NT2/D1 (cell line): ENCODE results near the gene KDM2A.

Experiments
- DNase-seq: peaks from one replicate; pipeline ENCODE4 v3.0.0-alpha.2; 2011; ENCODE audit warnings: low read depth, low spot score
- H3K27me3 ChIP-seq: 2 replicates; pipeline ENCODE4 v1.6.0; 2011; ENCODE audit warnings: mild to moderate bottlenecking; ENCODE audit not compliant: insufficient read length, insufficient read depth
- H3K36me3 ChIP-seq: 2 replicates; pipeline ENCODE4 v1.6.1; 2011; ENCODE audit warnings: mild to moderate bottlenecking, low read length, mixed read lengths; ENCODE audit not compliant: insufficient read depth, insufficient read length
- H3K4me1 ChIP-seq: 2 replicates; pipeline ENCODE4 v1.5.1; 2011; ENCODE audit not compliant: insufficient read depth, insufficient read length
- H3K4me3 ChIP-seq: 2 replicates; pipeline ENCODE4 v1.5.1; 2011; ENCODE audit warnings: low read depth; ENCODE audit not compliant: insufficient read length
- H3K9ac ChIP-seq: 2 replicates; pipeline ENCODE4 v1.6.0; 2011; ENCODE audit warnings: low read depth; ENCODE audit not compliant: insufficient read length
- H3K9me3 ChIP-seq: 2 replicates; pipeline ENCODE4 v1.5.1; 2011; ENCODE audit warnings: mild to moderate bottlenecking, low read length; ENCODE audit not compliant: insufficient read depth
- SUZ12 ChIP-seq: IDR thresholded peaks from 2 replicates; pipeline ENCODE4 v1.6.1; 2011; ENCODE audit not compliant: insufficient read length, insufficient read depth; ENCODE audit errors: extremely low read depth
- YY1 ChIP-seq: IDR thresholded peaks from 2 replicates; pipeline ENCODE4 v1.6.1; 2011; ENCODE audit not compliant: insufficient read length, insufficient read depth
- ZNF274 ChIP-seq: IDR thresholded peaks from 2 replicates; pipeline ENCODE4 v1.6.1; 2011; ENCODE audit warnings: mild to moderate bottlenecking, low read depth, low read length

The KDM2A gene

GRCh38 chr11:67251841-67252240, 132.8 kb downstream of the KDM2A start:
- Histone ChIP-seq H3K9me3 (no peaks in the 10 kb centered on the region), H3K4me3 (no peak overlapping the region), H3K9ac (no peak overlapping the region), H3K4me1 (no peaks in the 10 kb centered on the region), H3K27me3 (no peaks in the 10 kb centered on the region), H3K36me3 (peaks cover 99% of the 10 kb centered on the region)
- TF ChIP-seq SUZ12, result no peak
- no peak for TF ChIP-seq YY1
- DNase-seq, result no peak

GRCh38 chr11:67252831-67253239, 133.8 kb downstream of the KDM2A start:
- Histone ChIP-seq H3K4me3 (no peak overlapping the region), H3K27me3 (no peaks in the 10 kb centered on the region), H3K4me1 (no peaks in the 10 kb centered on the region), H3K9me3 (no peaks in the 10 kb centered on the region), H3K36me3 (peaks cover 100% of the 10 kb centered on the region), H3K9ac (no peak overlapping the region)
- TF ChIP-seq YY1 (no peak), ZNF274 (no peak), SUZ12 (no peak)
- DNase-seq, result no peak

- Histone ChIP-seq H3K4me3 (no peak overlapping the region), H3K9ac (no peak overlapping the region), H3K36me3 (peaks cover 89% of the 10 kb centered on the region), H3K4me1 (no peaks in the 10 kb centered on the region), H3K27me3 (no peaks in the 10 kb centered on the region), H3K9me3 (no peaks in the 10 kb centered on the region)
- TF ChIP-seq ZNF274 (no peak), SUZ12 (no peak), YY1 (no peak)
- no peak for DNase-seq
Measured at GRCh38 chr11:67253872-67254624, 135.0 kb downstream of the KDM2A start.

- no peak for DNase-seq
- Histone ChIP-seq H3K9ac (no peak overlapping the region), H3K36me3 (peaks cover 82% of the 10 kb centered on the region), H3K4me3 (no peak overlapping the region), H3K27me3 (no peaks in the 10 kb centered on the region), H3K4me1 (no peaks in the 10 kb centered on the region), H3K9me3 (no peaks in the 10 kb centered on the region)
- TF ChIP-seq ZNF274 (no peak), YY1 (no peak), SUZ12 (no peak)
Measured at GRCh38 chr11:67254798-67255197, 135.7 kb downstream of the KDM2A start.

GRCh38 chr11:67255353-67255752, 136.3 kb downstream of the KDM2A start:
- Histone ChIP-seq H3K36me3 (peaks cover 76% of the 10 kb centered on the region), H3K9ac (no peak overlapping the region), H3K27me3 (no peaks in the 10 kb centered on the region), H3K9me3 (no peaks in the 10 kb centered on the region), H3K4me3 (no peak overlapping the region), H3K4me1 (no peaks in the 10 kb centered on the region)
- DNase-seq, result no peak
- TF ChIP-seq SUZ12, result no peak
- no peak for TF ChIP-seq YY1
- TF ChIP-seq ZNF274, result no peak

- Histone ChIP-seq H3K27me3 (no peaks in the 10 kb centered on the region), H3K4me3 (no peak overlapping the region), H3K9ac (no peak overlapping the region), H3K4me1 (no peaks in the 10 kb centered on the region), H3K36me3 (peaks cover 71% of the 10 kb centered on the region), H3K9me3 (no peaks in the 10 kb centered on the region)
- DNase-seq, result no peak
- TF ChIP-seq YY1, result no peak
- TF ChIP-seq SUZ12, result no peak
- TF ChIP-seq ZNF274, result no peak
Measured at GRCh38 chr11:67255864-67256263, 136.8 kb downstream of the KDM2A start.

GRCh38 chr11:67256477-67257135, 137.5 kb downstream of the KDM2A start:
- Histone ChIP-seq H3K9ac (no peak overlapping the region), H3K36me3 (peaks cover 64% of the 10 kb centered on the region), H3K27me3 (no peaks in the 10 kb centered on the region), H3K9me3 (no peaks in the 10 kb centered on the region), H3K4me1 (no peaks in the 10 kb centered on the region), H3K4me3 (no peak overlapping the region)
- no peak for DNase-seq
- no peak for TF ChIP-seq SUZ12
- TF ChIP-seq ZNF274, result no peak
- TF ChIP-seq YY1, result no peak
